ENCODE results near the gene SHISAL2A. TPM values are rescaled to one million over a fixed set of nuclear protein-coding genes. Genes with fewer than 3 reads are reported as not detected.

SHISAL2A gene
- total and polyA plus RNA-seq, 2 of the 4 experiments (the other 2 are of a cell fraction) = not detected

- Histone ChIP-seq H3K79me1 (ENCODE audit: low read depth in 1 of 2, low read length in 2 of 2) (no peaks in the 10 kb centered on the region), H3K56ac (ENCODE audit: extremely low read depth, insufficient read depth, low read length) (no peak overlapping the region), H3K27ac (ENCODE audit: insufficient read depth, low read length) (no peak overlapping the region), H3K36me3 (ENCODE audit: control insufficient read depth, insufficient read depth, low read length) (no peaks in the 10 kb centered on the region), H2AFZ (replicated peaks; ENCODE audit: low read length, poor library complexity) (no peak overlapping the region), H3K9me3 (ENCODE audit: control insufficient read depth, insufficient read depth, low read length) (no peaks in the 10 kb centered on the region), H3K18ac (ENCODE audit: low read depth, low read length) (no peak overlapping the region), H3K4me2 (ENCODE audit: low read depth, low read length) (no peak overlapping the region), H3K27me3 (ENCODE audit: control insufficient read depth, insufficient read depth, low read length) (peaks cover 19% of the 10 kb centered on the region), H4K8ac (ENCODE audit: low read depth in 2 of 2, low read length in 2 of 2) (no peak overlapping the region), H3K4me1 (ENCODE audit: control insufficient read depth, insufficient read depth, low read length) (peaks cover 1% of the 10 kb centered on the region; the same call in 1 of the 2 replicates), H3K14ac (replicated peaks; ENCODE audit: low read depth, low read length) (no peak overlapping the region), H3K23ac (ENCODE audit: low read depth, low read length) (no peak overlapping the region), H2BK20ac (ENCODE audit: low read depth, low read length) (no peak overlapping the region), H2AK9ac (replicated peaks; ENCODE audit: low read depth, low read length, poor library complexity) (no peak overlapping the region), H3K9ac (ENCODE audit: low read depth, low read length) (no peak overlapping the region), H4K20me1 (ENCODE audit: insufficient read depth, low read length) (no peaks in the 10 kb centered on the region), H2AK5ac (ENCODE audit: low read depth, low read length) (no peak overlapping the region), H2BK5ac (ENCODE audit: low read depth, low read length, poor library complexity, severe bottlenecking) (no peak overlapping the region), H4K91ac (ENCODE audit: insufficient read depth, low read depth, low read length) (no peak overlapping the region), H3K4me3 (ENCODE audit: insufficient read depth, low read depth, low read length) (no peak overlapping the region), H2BK120ac (ENCODE audit: low read depth, low read length) (no peak overlapping the region), H2BK15ac (ENCODE audit: low read depth, low read length) (no peak overlapping the region), H4K5ac (ENCODE audit: low read depth, low read length) (no peak overlapping the region), H3K4ac (ENCODE audit: low read depth, low read length) (no peak overlapping the region), H3K9me1 (ENCODE audit: insufficient read depth, low read length) (no peaks in the 10 kb centered on the region)
- TF ChIP-seq ELK1 (IDR thresholded peaks at IDR 0.05; ENCODE audit: borderline replicate concordance, low read depth, low read length) = no peak
- TF ChIP-seq POLR2A (IDR thresholded peaks at IDR 0.05; ENCODE audit: low read depth, low read length) = no peak
- TF ChIP-seq CEBPB (IDR thresholded peaks at IDR 0.05; ENCODE audit: low read depth, low read length) = no peak
- TF ChIP-seq NFE2L2 (IDR thresholded peaks at IDR 0.05; ENCODE audit: low read depth, low read length) = no peak
- no peak for TF ChIP-seq BHLHE40 (IDR thresholded peaks at IDR 0.05; ENCODE audit: low read depth, low read length)
- no peak for TF ChIP-seq SMC3 (IDR thresholded peaks at IDR 0.05; ENCODE audit: low read depth, low read length)
- no peak for TF ChIP-seq RAD21 (IDR thresholded peaks at IDR 0.05; ENCODE audit: low read length)
- TF ChIP-seq CHD1 (IDR thresholded peaks at IDR 0.05; ENCODE audit: low read depth, low read length) = no peak
- in situ Hi-C loops (cut with MboI; ENCODE audit: low sequenced_read_pairs) = no loop called here
- BruUV-seq (replicated peaks) = no TSS peak
- ChIA-PET CTCF (no interaction called here), POLR2A (ENCODE audit: unreplicated experiment) (no interaction called here)
- WGBS, 2 experiments (ENCODE audit: extremely low coverage in 2 of 2, insufficient read length in 1 of 2) = no CpG with 5 or more reads among the region's 5 CpGs
- DNase-seq = no peak
- dilution Hi-C loops (cut with HindIII; ENCODE audit: low sequenced_read_pairs, unreplicated experiment) = no loop called here
- ATAC-seq (ENCODE audit: low read depth) = no peak
- intact Hi-C loops (cut with micrococcal nuclease) = no loop called here
Measured at GRCh38 chr1:52592637-52593323, 40.2 kb upstream of the SHISAL2A start.
